Right cardiac atrium (tissue), 5 donors: ENCODE results near the gene AGBL1. TPM values are rescaled to one million over a fixed set of nuclear protein-coding genes. Genes with fewer than 3 reads are reported as not detected.
"Not testable (repeated sequence)": the region's sequence is repeated elsewhere in the genome, so short reads cannot be mapped to it uniquely, and the experiment has no call there.

Experiments used
- ATAC-seq, 2 donors: fragments of 200-7000 bp; cut with Tn5 transposase; one replicate each; pipeline versions ENCODE4 v1.8.0 to v1.9.1; 2020; ENCODE audit warnings: moderate library complexity in 2 of 2, mild to moderate bottlenecking in 1 of 2
- DNase-seq, 3 donors: peaks; one replicate each; pipeline ENCODE4 v3.0.0-alpha.2; 2020
- H3K27ac ChIP-seq: one replicate; pipeline ENCODE4 v1.5.1; 2013; ENCODE audit warnings: mild to moderate bottlenecking, low read length, control low read depth, moderate library complexity
- H3K27me3 ChIP-seq: one replicate; pipeline ENCODE4 v1.6.1; 2013; ENCODE audit not compliant: control insufficient read depth, insufficient read depth
- H3K4me1 ChIP-seq: one replicate; pipeline ENCODE4 v1.6.1; 2013; ENCODE audit warnings: low read length; ENCODE audit not compliant: control insufficient read depth, insufficient read depth
- H3K4me3 ChIP-seq: one replicate; pipeline ENCODE4 v1.5.1; 2013; ENCODE audit warnings: low read length, control low read depth
- H3K9me3 ChIP-seq: one replicate; pipeline ENCODE4 v1.6.1; 2013; ENCODE audit warnings: low read length; ENCODE audit not compliant: control insufficient read depth
- WGBS: extraction: QIAGEN DNeasy Blood & Tissue Kit; methylation state at CpG from one replicate; pipeline ENCODE4 v1.1.7; 2013; 5-methylcytosine and 5-hydroxymethylcytosine counted together
- intact Hi-C, 4 donors: fragments of 100-400 bp; cut with DNase I; formaldehyde crosslinking; loops; one replicate each; pipeline versions ENCODE4 v1.11.0 to v1.14.0; 2022 to 2023
- polyA plus RNA-seq: library from polyadenylated mRNA; stranded (reverse); fragments of 200-250 nt; gene quantifications from one replicate; pipeline ENCODE4 v1.2.3, GENCODE V29; 2013
- total RNA-seq, 4 donors: library from RNA; stranded (reverse); fragmentation: NEBNext Ultra II Directional; extraction: Animal tissue kit (Norgen Biotek cat#: 25700); gene quantifications; one replicate each; pipeline ENCODE4 v1.2.1, GENCODE V29; 2021
- donor health status: healthy with polysubstance abuse.
- donor health status: DM: no; HTN: yes; CAD: no.
- donor health status: DM: no; HTN: no; CAD: no.
- donor health status: DM: no; HTN: yes; CAD: no; lungs with severe emphysema.
- donor health status: DM: yes; HTN: yes; CAD: no.

The AGBL1 gene
- total and polyA plus RNA-seq, 5 donors: not detected

DNA sequence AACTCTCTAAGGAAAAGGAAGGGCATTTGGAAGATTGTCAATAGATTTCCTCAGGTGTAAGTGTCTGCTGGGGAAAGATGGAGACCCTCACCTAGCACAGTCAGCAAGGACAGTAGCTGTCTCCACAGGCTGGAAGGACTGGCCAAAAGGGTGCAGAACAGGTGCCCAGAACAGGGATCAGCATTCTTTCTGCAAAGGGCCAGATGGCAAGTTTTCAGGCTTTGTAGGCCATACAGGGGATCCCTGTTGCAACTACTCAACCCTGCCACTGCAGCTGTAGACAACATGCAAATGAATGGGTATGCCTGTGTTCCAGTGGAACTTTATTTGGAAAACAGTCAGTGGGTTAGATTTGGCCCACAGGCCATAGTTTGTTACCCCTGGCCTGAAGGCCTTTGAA lies 8.1 kb downstream of the AGBL1 start:
- intact Hi-C loops: no loop called here
- H3K27me3 ChIP-seq: no peaks in the 10 kb centered on the region
- no peak overlapping the region for H3K4me3 ChIP-seq
- H3K4me1 ChIP-seq: no peaks in the 10 kb centered on the region
- no peak for ATAC-seq
- no peaks in the 10 kb centered on the region for H3K9me3 ChIP-seq
- H3K27ac ChIP-seq: no peak overlapping the region
- no peak for DNase-seq

DNA sequence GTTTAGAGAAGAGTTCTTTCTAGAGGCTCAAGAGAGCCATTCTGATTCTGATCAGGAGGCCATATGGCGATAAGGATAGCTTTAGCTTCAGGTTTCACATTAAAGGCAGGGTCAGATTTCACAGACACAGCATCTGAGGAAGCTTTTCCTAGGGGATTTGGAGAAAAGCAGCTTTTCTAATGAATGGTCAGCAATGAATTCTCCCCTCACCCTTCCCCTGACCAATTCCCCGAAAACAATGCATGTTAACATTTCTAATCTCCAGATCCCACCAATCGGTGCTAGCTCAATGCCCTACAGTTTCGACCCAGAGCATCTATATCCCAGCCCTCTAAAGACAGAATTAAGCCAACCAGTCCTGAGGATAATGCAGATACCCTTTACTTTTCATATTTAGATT lies 9.8 kb downstream of the AGBL1 start:
- DNase-seq: no peak
- no peaks in the 10 kb centered on the region for H3K4me1 ChIP-seq
- no peak overlapping the region for H3K4me3 ChIP-seq
- WGBS: 33% methylated on average over 4 of the region's 4 CpGs
- H3K27ac ChIP-seq: no peak overlapping the region
- H3K9me3 ChIP-seq: no peaks in the 10 kb centered on the region
- intact Hi-C loops: no loop called here
- no peak for ATAC-seq
- H3K27me3 ChIP-seq: no peaks in the 10 kb centered on the region

- DNase-seq: no peak
- Histone ChIP-seq H3K4me3 (no peak overlapping the region), H3K9me3 (no peaks in the 10 kb centered on the region), H3K27ac (no peak overlapping the region), H3K4me1 (no peaks in the 10 kb centered on the region), H3K27me3 (no peaks in the 10 kb centered on the region)
- WGBS: 90% methylated on average over 5 of the region's 5 CpGs
- ATAC-seq: no peak
- intact Hi-C loops: no loop called here
These were observed 22.1 kb downstream of the AGBL1 start for GRCh38 chr15:86101818-86102217.

- no peak for DNase-seq
- 78% methylated on average over 2 of the region's 2 CpGs for WGBS
- intact Hi-C loops: no loop called here
- Histone ChIP-seq H3K27ac (no peak overlapping the region), H3K4me3 (no peak overlapping the region), H3K27me3 (no peaks in the 10 kb centered on the region), H3K4me1 (no peaks in the 10 kb centered on the region), H3K9me3 (no peaks in the 10 kb centered on the region)
- no peak for ATAC-seq
These were observed 24.2 kb downstream of the AGBL1 start for GRCh38 chr15:86103825-86104224.

DNA sequence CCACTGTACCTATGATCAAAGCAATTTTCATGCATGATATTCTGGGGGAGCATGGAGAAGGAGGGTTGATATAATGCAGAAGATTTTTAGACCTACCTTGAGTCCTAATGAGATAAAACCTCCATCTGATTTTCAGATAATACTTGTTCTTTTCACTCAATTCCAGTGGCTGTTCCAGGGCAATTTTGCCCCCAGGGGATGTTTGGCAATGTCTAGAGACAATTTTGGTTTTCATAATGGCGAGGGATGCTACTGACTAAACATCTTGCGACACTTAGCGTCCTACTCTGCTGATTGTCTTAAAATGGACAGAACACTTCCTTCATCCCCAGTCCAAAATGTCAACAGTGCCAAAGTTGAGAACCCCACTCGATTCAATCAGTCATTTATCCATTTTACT lies 26.6 kb downstream of the AGBL1 start:
- intact Hi-C loops: no loop called here
- ATAC-seq: no peak

DNA sequence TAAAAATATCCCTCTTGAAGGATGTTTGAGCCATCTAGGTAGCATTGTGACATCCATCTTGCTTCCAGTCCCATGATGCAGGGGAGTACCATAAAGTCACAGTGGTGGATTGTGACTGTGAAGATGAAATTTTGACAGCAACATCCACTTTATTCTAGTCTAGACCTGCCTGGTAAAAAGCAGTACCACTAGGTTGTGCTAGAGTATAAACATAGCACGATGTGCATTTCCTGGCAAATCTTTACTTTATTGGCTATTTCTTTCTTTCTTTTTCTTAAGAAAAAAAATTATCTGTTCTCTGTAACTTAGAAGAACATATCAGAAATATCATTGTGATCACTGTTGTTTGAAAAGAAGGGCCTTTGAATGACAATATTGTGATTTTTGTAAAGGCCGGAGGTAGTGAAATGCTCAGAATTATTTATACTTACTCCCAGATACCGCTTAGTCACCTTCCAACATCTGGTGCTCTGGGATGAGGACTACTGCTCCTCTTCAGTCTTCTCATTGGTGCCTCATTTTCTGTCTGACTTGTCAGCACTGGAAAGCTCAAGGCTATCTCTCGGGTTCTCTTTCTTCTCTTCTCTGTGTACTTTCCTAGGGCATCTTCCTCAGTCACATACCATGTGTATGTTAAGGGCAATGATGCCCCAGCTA lies 35.6 kb downstream of the AGBL1 start:
- H3K4me3 ChIP-seq: no peak overlapping the region
- H3K27ac ChIP-seq: no peak overlapping the region
- H3K27me3 ChIP-seq: no peaks in the 10 kb centered on the region
- intact Hi-C loops: no loop called here
- ATAC-seq: no peak
- no peaks in the 10 kb centered on the region for H3K9me3 ChIP-seq
- no peak for DNase-seq
- no peaks in the 10 kb centered on the region for H3K4me1 ChIP-seq
- WGBS: 63% methylated on average over 4 of the region's 4 CpGs

More for the DNA sequence above, 26.6 kb downstream of the AGBL1 start:
- Histone ChIP-seq H3K9me3 (no peaks in the 10 kb centered on the region), H3K27me3 (no peaks in the 10 kb centered on the region), H3K4me1 (no peaks in the 10 kb centered on the region), H3K4me3 (no peak overlapping the region), H3K27ac (no peak overlapping the region)
- DNase-seq: no peak
- 73% methylated on average over 4 of the region's 4 CpGs for WGBS

GRCh38 chr15:86121568-86122225 lies 42.0 kb downstream of the AGBL1 start:
- Histone ChIP-seq H3K9me3 (no peaks in the 10 kb centered on the region), H3K4me3 (no peak overlapping the region), H3K4me1 (no peaks in the 10 kb centered on the region), H3K27ac (no peak overlapping the region), H3K27me3 (no peaks in the 10 kb centered on the region)
- WGBS: 57% methylated on average over 7 of the region's 7 CpGs
- DNase-seq: no peak
- intact Hi-C loops: no loop called here
- ATAC-seq: no peak

DNA sequence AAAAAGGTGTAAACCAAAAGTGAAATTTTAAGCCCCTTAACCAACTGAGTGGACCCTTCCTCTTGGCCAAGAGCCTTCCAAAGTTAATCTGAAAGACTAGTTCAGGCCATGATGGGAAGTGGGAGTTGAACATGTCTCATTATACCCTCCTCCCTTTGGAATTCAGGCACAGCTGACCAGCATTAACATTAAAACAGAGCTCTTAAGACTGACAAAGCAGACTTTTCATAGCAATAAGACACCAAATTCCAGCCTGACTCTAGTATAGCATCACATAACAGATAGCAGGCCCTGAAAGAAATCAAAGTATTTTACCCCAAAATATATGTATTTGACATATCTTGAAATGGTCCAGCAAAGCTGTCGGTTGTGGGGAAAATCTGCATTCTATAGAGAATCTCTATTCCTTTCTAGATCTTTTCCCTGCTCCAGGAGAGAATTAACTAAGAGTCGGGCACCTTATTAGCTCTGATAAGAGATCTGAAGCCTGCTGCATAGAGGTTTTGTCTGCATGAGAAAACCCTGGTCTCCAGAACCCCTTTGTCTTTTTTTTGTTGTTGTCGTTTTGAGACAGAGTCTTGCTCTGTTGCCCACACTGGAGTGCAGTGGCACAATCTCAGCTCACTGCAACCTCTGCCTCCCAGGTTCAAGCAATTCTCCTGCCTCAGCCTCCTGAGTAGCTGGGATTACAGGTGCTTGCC lies 43.2 kb downstream of the AGBL1 start:
- ATAC-seq, H3K4me3 ChIP-seq, H3K4me1 ChIP-seq, H3K27ac ChIP-seq, DNase-seq, H3K9me3 ChIP-seq, intact Hi-C loops, H3K27me3 ChIP-seq: not testable (repeated sequence)
- WGBS: 60% methylated on average over 3 of the region's 3 CpGs

- WGBS: 62% methylated on average over 3 of the region's 3 CpGs
- Histone ChIP-seq H3K27me3 (no peaks in the 10 kb centered on the region), H3K27ac (no peak overlapping the region), H3K9me3 (no peaks in the 10 kb centered on the region), H3K4me3 (no peak overlapping the region), H3K4me1 (no peaks in the 10 kb centered on the region)
- DNase-seq: no peak
- no peak for ATAC-seq
- intact Hi-C loops: no loop called here
These were observed 46.1 kb downstream of the AGBL1 start for GRCh38 chr15:86125775-86126174.

- no peaks in the 10 kb centered on the region for H3K4me1 ChIP-seq
- no peak overlapping the region for H3K27ac ChIP-seq
- no peak for DNase-seq
- no peaks in the 10 kb centered on the region for H3K9me3 ChIP-seq
- no peaks in the 10 kb centered on the region for H3K27me3 ChIP-seq
- 82% methylated on average over 3 of the region's 3 CpGs for WGBS
- no peak overlapping the region for H3K4me3 ChIP-seq
- ATAC-seq: no peak
- intact Hi-C loops: no loop called here
These were observed 47.9 kb downstream of the AGBL1 start for GRCh38 chr15:86127547-86127946.

DNA sequence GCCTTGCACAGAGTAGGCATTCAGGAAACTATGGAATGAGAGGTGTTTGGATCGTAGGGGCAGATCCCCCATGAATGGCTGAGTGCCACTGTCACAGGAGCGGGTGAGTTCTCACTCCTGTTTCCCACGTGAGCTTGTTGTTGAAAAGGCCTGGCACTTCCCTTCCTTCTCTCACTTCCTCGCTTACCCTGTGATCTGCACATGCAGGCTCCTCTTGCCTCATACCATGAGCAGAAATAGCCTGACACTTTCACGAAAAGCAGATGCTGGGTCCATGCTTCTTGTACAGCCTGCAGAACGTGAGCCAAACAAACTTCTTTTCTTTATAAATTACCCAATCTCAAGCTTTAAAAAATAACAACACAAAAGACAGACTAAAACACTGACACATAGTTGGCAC lies 55.4 kb downstream of the AGBL1 start:
- Histone ChIP-seq H3K4me1 (peaks cover 2% of the 10 kb centered on the region), H3K4me3 (no peak overlapping the region), H3K9me3 (no peaks in the 10 kb centered on the region), H3K27me3 (no peaks in the 10 kb centered on the region), H3K27ac (no peak overlapping the region)
- DNase-seq (peak in 2 of 3 donors; percentile 26 to 34), ATAC-seq (peak; percentile 79 to 80)
- 30% methylated on average over 6 of the region's 6 CpGs for WGBS
- intact Hi-C loops: no loop called here
